GM19463 (cell line): ENCODE results near the gene ALG11.
"Not testable (repeated sequence)": the region's sequence is repeated elsewhere in the genome, so short reads cannot be mapped to it uniquely, and the experiment has no call there.

Experiments
- ATAC-seq: cut with Tn5 transposase; IDR thresholded peaks from one replicate; pipeline ENCODE4 v1.9.1; 2021; ENCODE audit warnings: mild to moderate bottlenecking, moderate library complexity; ENCODE audit not compliant: unreplicated experiment

Gene ALG11, protein sequence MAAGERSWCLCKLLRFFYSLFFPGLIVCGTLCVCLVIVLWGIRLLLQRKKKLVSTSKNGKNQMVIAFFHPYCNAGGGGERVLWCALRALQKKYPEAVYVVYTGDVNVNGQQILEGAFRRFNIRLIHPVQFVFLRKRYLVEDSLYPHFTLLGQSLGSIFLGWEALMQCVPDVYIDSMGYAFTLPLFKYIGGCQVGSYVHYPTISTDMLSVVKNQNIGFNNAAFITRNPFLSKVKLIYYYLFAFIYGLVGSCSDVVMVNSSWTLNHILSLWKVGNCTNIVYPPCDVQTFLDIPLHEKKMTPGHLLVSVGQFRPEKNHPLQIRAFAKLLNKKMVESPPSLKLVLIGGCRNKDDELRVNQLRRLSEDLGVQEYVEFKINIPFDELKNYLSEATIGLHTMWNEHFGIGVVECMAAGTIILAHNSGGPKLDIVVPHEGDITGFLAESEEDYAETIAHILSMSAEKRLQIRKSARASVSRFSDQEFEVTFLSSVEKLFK

DNA sequence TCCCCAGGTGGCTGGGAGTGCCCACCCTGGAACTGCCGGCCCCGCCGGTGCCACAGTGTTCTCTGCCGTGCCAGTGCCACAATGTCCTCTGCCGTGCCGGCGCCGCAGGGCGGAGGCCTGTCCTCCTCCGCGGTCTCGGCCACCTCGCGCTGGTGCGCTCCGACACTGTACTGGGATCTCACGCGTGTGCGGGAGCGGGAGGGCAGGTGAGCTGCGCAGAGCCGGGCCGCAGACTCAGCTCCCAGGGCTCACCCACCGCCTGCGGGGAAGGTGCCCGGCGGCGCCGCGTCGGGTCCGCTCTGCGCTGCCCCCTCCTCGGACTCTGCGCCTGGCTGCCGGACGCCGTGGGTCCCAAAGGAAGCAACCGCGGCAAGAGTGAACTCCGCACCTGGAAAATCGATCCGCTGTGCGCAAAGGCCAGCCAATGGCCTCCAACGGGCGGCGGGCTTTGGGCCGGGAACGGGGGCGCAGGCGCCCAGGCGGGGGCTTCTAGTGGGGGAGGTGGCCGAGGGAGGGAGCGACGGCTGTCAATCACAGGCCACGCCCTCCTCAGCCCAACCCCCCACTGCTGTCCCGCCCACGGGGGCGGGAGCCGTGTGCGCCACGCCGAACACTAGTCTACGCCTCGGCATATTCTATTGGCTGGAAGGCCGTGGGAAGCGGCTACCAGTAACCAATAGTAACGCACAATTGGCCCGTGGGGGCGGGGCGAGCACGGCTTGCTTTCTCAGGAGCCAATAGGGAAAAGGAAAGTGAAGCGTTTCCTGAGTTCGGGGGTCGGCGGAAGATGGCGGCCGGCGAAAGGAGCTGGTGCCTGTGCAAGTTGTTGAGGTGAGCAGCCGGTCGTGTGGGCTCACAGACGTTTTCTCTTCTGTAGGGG, at the start of gene ALG11:
Gene ALG11 (plus strand): TSS at position 767 of the 880 bp plus-strand sequence. CDS start 21 bp downstream, at position 788.
- ATAC-seq: peak; percentile 99

DNA sequence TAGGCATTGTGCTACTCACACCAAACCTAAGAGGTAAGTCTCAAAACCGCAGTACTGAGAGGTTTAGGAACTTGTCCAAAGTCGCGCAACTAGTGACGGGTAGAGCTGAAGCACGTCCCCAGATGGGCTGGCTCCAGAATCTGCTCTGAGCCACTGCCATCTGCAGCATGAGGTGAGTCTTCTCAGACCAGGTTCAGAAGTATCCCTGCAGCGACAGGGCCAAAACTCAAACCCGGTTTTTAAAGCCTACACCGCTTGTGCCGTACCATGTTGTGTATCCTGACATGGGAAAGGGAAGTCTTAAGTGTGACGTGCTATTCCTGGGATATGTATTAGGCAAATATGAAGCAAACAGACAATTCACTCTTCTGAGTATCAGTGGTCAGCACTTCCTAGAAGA, 46.0 kb upstream of the ALG11 start:
- no peak for ATAC-seq

DNA sequence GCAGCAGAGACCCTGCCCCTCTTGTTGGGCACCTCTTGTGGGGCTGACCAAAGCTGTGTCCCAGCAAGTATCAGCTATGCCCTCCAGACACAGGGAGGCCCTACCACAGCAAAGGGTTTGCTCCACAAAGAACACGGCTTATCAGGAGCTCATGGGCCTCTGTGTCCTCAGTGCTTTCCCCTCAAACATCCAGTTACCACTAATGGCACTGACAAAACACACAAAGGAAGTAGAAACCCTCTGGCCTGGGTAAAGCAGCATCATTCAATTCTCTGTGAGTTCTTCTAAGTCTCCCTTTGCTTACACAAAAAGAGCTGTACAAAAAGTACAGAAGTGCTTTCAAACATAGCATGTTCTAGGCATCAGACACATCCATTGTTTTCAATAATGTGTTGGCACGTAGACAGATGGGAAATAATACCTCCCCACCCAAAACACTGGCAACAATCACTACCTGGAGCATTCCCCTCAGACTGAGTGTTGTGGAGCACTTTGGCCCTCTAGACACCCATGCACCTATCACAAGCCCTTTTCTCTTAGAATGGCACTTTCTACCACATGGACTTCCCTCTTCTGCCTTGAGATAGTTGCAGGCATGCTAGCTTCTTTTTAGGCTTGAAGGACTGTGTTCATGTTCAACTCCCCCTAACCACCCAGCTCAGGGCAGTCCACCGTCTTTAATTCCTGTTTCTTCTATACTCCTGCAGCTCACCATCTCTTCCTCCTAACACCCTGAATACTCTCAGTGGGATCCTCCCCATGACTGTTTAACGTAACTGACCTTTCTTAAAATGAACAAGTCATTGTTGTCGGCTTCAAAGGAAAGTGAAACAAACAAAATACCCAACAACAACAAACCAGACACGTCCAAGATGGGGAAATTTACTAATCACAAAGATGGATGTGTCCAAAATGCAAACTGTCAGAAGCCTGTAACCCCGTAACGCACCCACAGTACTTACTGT, 44.4 kb upstream of the ALG11 start:
- ATAC-seq: no peak

DNA sequence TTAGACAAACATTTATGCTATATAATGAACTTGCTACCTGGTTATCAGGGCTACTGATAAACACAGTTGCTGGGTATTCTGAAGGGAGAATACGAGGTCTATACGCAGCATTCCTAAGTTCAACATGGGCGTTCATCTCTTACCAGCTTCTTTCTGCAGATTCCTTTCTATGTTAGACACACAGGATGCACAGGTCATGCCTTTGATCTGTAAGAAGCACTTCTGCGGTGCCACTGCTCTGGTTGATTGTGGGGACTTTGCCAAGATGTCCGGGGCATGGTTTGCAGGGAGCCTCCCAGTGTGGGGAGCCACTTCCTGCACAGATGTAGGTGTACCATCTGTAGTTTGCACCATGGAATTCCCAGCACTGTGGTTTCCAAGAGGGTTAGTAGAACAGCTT, 41.8 kb upstream of the ALG11 start:
- no peak for ATAC-seq

DNA sequence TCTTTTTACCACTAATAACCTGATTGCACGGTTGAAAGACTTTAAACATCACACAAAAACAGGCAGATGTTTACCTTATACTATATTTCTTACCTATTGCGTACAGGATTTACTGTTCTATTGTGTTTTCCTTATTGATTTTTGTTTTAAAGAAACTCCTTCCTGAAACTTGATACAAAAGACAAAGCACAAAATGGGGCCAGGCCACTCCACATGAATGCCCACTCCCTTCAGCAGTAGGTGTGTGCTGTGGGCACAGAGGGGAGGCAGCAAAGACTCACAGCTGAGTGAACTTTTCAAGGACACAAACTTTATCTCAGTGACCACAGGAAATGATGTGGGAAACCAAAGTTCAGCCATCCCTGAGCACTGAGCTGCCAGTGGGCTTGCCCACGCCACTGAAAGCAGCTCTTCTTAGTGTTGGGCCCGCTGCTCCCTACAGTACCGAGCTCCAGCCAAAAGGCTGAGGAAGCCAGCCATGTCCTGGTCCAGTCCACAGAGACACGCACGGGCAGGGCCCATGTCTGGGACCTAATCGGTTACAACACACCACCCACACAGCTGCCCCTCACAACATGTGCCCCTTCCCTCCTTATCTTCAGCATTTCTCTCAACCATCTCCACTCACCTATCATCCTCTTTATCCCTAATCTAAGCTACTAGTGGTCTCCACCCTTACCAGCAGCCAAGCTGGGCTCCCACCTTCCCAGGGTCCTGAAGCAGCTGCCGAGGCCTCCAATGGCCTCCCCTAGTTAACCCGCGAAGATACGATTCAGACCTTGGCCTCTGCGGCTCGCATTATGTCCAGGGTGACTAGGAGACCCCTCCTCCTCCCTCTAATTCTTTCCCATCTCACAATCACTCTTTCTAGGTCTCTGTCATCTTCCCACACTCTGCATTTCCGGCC, 40.4 kb upstream of the ALG11 start:
- no peak for ATAC-seq

DNA sequence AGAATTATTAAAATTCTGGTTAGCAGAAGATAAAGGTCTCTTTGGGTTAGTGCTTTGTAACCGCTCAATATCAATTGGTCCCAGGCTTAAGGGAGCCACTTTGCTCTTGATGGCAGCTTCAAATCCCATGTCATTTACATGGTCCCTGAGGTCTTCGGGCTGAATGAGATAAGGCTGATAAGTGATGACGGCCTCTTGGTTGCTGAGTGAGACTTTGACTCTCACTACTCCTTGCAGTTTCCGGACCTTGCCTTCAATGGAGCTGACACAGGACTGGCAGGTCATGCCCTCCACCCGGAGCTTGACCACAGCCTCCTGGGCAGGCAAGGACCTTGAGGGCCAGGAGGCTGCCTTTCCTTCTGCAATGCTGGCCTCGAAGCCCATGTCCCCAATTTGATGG, 37.7 kb upstream of the ALG11 start:
- ATAC-seq: no peak

DNA sequence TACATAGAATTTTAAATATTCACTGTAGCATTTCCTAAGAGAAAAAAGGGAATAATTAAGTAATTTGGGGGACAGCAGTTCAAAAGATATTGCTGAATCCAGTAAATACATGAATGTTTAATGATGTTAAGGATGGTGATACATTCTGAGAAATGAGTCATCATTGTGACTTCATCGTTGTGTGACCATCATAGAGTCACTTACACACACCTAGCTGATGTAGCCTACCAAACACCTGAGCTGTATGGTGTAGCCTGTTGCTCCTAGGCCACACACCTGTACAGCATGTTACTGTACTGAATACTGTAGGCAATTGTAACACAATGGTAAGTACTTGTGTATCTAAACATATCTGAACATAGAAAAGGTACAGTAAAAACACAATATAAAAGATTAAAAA, 35.8 kb upstream of the ALG11 start:
- no peak for ATAC-seq

DNA sequence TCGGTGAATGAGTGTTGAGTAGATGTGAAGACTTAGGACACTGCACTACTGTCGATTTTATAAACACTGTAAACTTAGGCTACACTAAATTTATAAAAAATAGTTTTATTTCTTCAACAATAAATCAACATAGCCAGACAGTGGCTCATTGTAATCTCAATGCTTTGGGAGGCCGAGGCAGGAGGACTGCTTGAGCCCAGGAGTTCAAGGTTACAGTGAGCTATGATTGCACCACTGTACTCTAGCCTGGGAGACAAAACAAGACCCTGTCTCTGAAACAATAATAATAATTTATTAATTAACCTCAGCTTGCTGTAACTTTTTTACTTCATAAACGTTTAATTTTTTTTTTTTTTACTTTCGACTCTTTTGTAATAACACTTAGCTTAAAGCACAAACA, 35.3 kb upstream of the ALG11 start:
- no peak for ATAC-seq

DNA sequence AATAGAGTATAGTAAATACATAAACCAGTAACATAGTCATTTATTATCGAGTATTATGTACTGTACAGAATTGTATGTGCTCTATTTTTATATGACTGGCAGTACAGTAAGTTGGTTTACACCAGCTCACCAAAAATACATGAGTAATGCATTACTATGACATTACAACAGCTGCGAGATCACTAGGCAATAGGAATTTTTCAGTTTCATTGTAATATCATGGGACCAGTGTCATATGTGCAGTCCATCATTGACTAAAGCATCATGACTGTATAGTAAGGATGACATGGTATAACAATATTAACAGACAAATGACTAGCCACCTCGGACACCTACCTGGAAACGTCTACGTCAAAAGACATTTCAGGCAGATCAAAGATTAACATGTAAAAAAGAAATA, 34.6 kb upstream of the ALG11 start:
- no peak for ATAC-seq

DNA sequence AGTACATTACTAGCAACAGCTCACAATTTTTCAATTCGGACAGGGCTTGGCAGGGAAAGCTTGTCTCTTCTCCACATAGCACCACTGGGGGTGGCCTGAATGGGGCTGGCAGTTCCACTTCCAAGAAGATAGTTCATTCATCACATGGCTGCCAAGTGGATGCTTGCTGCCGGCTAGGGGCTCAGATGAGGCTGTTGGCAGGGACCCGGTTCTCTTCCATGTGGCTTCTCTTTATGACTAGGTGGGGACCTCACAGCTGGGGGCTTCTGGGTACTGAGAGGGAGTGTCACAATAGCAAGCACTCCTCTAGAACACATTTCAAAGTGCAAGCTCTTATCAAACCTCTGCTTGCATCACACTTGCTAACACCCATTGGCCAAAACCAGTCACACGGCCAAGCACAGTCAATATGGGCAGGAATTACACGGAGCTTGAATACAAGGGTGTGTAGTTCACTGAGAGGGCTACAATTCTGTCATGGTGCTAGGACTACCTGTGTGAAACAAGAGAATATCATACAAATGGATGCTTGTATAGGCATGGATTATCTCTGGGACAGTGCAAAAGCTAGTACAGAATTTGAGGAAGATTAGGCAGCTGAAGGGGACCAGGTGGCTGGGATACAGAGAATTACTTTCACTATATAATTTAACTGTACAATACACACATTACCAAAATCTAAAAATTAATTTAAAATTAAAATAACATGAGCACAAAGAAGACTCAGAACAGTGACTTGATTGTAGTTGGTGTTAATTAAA, 33.2 kb upstream of the ALG11 start:
- no peak for ATAC-seq

DNA sequence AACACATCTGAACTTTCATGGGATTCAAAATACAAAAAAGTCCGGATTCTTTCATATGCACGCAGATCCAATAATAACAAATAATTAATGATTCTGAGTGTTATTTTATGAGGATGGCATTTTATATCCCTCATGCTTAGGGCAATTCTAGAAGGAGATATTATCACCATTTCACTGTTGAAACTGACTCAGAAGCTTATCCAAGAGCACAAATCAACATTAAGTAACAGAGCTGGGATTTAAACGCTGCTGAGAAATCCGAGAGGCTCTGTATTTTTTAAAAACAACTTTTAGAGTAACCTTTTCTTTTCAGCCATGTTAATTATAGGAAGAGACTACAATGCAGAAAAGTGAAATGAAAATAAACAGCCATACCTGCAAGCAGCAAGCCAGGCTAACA, 31.3 kb upstream of the ALG11 start:
- ATAC-seq: no peak

DNA sequence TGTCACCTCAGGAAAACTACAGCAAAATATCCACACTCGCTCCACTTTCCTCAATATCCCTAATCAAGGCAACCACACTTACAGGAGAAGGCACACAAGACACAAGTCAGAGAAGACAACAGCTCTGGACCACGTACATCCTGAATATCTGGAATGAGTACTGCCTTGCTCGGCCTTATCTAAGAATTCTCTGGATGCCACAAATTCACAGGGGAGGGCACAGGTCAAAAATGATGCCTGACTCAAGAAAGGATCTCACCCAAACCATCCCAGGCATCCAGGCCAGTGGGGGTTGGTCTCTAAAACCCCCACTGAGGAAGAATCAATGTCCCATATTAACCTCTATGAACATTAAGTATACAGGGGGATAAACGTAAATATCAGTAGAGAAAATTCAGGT, 30.8 kb upstream of the ALG11 start:
- no peak for ATAC-seq

DNA sequence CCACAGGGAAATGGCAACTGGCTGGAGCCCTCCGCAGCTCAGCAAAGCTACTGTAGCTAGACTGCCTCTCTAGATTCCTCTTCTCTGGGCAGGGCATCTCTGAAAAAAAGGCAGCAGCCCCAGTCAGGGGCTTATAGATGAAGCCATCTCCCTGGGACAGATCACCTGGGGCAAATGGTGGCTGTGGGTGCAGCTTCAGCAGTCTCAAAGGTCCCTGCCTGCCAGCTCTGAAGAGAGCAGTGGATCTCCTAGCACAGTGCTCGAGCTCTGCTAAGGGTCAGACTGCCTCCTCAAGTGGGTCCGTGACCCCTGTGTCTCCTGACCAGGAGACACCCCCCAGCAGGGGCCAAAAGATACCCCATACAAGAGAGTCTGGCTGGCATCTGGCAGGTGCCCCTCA, 28.9 kb upstream of the ALG11 start:
- not testable (repeated sequence) for ATAC-seq

DNA sequence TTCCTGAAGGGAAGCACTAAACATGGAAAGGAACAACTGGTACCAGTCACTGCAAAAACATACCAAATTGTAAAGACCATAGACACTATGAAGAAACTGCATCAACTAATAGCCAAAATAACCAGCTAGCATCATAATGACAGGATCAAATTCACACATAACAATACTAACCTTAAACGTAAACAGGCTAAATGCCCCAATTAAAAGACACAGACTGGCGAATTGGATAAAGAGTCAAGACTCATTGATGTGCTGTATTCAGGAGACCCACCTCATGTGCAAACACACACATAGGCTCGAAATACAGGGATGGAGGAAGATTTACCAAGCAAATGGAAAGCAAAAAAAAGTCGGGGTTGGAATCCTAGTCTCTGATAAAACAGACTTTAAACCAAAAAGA, 27.3 kb upstream of the ALG11 start:
- not testable (repeated sequence) for ATAC-seq

DNA sequence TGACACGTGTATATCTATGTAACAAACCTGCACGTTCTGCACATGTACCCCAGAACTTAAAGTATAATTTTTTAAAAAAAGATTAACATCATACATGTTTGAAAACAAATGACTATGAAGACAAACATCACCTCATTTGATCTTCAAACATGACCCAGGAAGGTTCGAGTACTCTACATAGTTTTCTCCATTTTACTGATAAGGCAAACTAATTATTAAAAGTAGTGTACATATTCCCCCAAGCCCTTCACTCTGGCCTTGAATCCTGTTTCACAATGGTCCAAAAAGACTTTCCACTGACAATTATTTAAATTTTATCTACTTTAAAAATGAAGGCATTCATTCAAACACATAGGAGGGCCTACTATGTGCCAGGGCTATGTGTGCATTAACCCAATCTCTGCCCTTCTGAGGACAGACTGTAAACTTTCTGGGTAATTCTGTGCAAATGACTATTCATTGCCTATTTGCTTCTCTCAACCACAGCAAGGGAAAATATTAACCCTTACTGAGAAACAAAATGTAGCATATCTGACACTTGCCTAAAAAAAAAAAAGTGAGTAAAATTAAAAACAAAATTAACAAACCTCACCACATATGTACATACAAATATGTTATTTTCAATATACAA, 23.1 kb upstream of the ALG11 start:
- ATAC-seq: no peak

DNA sequence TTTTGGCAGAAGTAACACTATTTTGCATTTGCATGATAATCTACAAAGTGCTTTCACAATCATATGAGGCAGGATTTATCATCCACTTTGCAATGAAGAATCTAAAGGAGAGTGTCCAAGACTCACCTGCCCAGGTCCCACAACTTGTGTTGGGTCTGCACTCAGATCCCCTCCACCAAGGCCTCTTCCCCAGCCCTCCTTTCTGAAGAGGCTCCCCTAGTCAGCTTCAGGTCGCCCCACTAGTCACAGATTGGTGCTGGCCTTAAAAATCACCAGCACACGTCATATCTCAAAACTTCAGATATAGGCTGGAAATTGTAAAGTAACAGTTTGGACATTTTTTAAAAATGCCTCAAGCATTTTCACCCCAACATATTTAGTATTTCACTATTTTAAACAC, 18.5 kb upstream of the ALG11 start:
- no peak for ATAC-seq

DNA sequence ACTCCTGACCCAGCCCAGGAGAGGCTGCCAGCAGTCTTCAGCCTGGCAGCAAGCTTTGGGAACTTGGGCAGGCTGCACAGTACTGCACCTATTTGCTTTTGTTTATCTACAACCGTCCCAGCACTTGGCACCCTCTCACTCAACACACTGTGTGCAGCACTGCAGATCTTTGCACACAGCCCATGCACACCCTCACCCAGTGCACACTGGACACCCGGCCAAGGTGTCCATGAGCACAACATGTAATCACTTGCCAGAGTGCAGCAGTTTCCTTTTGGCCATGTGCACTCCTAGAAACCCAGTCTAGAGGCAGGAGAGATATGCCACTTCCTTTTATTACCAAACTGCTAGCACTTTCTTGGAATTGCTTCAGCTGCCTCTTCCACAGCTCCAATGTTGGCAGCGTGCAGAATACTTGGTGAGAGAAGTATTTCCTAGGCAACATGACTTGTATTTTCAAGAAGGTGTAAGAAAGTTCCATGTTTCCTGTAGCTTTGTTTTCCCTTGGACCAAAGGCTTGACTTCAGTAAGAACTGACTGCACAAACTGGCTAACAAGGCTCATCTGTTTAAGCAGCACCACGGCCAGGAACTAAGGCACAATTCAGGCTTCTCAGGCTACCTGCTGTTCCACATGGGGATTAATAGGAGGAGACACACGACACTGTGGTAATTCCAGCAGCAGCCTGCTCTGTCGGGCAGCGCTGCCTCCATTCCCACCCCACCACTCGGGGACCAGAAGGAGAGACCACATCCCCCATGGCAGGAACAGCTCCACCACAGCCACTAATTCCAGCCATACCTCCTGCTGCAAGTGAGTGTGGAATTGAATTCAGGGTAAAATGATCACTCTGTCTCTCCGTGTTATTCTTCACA, 16.3 kb upstream of the ALG11 start:
- ATAC-seq: no peak

DNA sequence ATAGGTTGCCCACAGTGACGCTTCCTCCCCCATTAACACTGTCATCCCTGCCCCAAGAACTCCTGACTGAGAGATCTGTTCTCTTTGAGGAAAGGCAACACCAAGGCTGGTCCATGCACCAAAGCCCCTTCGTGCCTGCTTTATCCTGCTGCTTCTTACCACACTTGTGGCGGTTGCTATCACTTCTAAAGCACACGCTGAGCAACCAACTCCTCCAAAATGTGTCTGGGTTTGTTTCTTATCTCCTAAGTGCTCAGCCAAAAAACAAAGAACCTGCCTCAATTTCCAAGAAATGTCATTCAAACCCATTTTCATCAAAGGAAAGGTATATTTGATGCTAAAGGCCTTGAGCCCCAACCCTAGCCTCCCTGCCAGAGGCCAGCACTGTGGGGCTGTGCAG, 15.6 kb upstream of the ALG11 start:
- no peak for ATAC-seq
